Neural progenitor cell (in vitro differentiated cells): ENCODE data around the gene FLNA.
"Not testable (repeated sequence)": the region's sequence is repeated elsewhere in the genome, so short reads cannot be mapped to it uniquely, and the experiment has no call there.

Experiments
- CTCF ChIP-seq: fragments of 200-600 bp; sonication (generic); IDR thresholded peaks from 2 replicates; pipeline ENCODE4 v1.5.1; 2017; ENCODE audit warnings: antibody characterized with exemption, mild to moderate bottlenecking
- EZH2 ChIP-seq: fragments of 200-600 bp; sonication (generic); IDR thresholded peaks from 2 replicates; pipeline ENCODE4 v1.6.1; 2017; ENCODE audit warnings: antibody characterized with exemption, mild to moderate bottlenecking, moderate library complexity
- EZH2phosphoT487 ChIP-seq: fragments of 200-600 bp; sonication (generic); IDR thresholded peaks from 2 replicates; pipeline ENCODE4 v1.6.1; 2017; ENCODE audit warnings: antibody characterized with exemption

GRCh38 chrX:154396363-154396762, 21.9 kb upstream of the FLNA start:
- not testable (repeated sequence) for TF ChIP-seq CTCF, EZH2, EZH2phosphoT487
